ENCODE measurements around the gene RNU6-9.

GRCh38 chr19:918152-918437 lies 24.8 kb downstream of the RNU6-9 start:
- TF ChIP-seq CTCF (IDR thresholded peaks at IDR 0.05; ENCODE audit: insufficient read depth, low read depth, low read length), result no peak
- peak; percentile 26 for TF ChIP-seq EZH2 (IDR thresholded peaks at IDR 0.05; ENCODE audit: insufficient read depth, low read length)
